NCI-H460 (cell line): ENCODE data around the gene TRAPPC4. TPM values are rescaled to one million over a fixed set of nuclear protein-coding genes. Genes with fewer than 3 reads are reported as not detected.
"Not testable (repeated sequence)": the region's sequence is repeated elsewhere in the genome, so short reads cannot be mapped to it uniquely, and the experiment has no call there.

Source experiments
- DNase-seq: peaks from one replicate; pipeline ENCODE4 v3.0.0-alpha.2; 2016; ENCODE audit warnings: low read depth; ENCODE audit errors: extremely low read depth
- total RNA-seq: library from RNA; depleted of rRNA; stranded (reverse); fragments of >200 nt; shearing (Covaris generic); gene quantifications from 2 replicates; pipeline ENCODE4 v1.2.3, GENCODE V29; 2014

Gene TRAPPC4
- total RNA-seq, 1 experiment from 2014 or later: 83.1 TPM

DNA sequence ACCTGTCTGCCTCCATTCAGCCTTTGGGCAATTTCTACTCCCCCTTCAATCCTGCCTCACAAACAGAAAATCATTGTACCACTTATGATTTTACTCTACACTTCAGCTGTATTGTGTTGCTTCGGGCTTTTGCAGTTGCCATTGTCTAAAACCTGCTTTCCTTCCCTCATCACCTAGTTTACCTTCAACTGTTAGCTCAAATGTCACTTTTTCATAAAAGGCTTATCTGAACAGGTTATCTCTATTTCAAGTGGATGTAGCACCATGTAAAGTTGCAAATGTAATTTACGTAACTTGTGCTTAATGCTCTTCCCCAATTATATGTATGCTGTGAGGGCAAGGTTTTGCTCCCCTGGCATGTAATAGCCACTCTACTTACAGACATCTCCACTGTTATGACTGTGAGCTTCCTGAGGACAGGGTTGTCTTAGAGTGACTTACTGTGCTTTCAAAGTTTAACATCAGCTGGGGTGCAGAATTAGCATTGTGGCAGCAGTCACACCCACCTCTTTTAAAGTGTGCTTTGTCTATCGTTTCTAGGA lies 5.9 kb upstream of the TRAPPC4 start:
- DNase-seq: no peak

DNA sequence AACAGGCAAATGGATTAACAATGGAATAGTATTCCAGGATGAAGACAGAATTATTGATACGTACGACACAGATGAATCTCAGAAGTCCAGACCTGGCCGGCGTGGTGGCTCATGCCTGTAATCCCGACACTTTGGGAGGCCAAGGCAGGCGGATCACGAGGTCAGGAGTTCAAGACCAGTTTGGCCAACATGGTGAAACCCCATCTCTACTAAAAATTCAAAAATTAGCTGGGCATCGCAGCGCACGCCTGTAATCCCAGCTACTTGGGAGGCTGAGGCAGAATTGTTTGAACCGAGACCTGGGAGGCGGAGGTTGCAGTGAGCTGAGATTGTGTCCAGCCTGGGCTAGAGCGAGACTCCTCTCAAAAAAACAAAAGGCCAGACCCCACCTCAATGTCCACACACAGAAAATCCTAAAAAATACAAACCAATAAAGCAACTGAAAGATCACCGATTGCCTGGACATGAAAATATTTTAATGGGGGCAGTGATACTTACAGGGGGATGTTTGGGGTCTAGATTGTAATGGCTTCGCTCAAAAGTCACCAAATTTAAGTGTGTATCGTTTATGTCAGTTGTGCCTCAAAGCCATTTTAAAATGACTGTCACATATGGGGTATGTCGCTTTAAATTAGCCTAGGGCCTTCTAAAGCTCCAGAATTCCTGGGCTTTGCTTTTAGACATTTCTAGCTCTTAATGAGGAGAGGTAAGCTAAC lies 4.2 kb upstream of the TRAPPC4 start:
- DNase-seq: no peak

DNA sequence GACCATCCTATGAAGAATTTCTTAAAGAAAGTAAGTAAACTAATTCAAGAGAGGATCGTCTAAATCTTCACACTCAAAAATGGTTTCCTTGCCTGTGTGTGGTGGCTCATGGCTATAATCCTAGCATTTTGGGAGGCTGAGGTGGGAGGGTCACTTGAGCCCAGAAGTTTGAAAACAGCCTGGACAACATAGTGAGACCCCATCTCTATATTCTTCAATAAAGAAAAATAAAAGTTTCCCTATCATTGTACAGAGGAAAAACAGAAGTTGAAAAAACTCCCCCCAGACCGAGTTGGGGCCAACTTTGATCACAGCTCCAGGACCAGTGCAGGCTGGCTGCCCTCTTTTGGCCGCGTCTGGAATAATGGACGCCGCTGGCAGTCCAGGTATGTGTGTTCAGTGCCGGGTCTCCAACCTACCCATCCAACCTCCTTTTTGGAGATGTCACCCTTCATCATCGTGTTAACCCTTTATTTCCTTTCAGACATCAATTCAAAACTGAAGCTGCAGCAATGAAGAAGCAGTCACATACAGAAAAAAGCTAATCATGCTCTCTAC lies 3.4 kb upstream of the TRAPPC4 start:
- DNase-seq: no peak

DNA sequence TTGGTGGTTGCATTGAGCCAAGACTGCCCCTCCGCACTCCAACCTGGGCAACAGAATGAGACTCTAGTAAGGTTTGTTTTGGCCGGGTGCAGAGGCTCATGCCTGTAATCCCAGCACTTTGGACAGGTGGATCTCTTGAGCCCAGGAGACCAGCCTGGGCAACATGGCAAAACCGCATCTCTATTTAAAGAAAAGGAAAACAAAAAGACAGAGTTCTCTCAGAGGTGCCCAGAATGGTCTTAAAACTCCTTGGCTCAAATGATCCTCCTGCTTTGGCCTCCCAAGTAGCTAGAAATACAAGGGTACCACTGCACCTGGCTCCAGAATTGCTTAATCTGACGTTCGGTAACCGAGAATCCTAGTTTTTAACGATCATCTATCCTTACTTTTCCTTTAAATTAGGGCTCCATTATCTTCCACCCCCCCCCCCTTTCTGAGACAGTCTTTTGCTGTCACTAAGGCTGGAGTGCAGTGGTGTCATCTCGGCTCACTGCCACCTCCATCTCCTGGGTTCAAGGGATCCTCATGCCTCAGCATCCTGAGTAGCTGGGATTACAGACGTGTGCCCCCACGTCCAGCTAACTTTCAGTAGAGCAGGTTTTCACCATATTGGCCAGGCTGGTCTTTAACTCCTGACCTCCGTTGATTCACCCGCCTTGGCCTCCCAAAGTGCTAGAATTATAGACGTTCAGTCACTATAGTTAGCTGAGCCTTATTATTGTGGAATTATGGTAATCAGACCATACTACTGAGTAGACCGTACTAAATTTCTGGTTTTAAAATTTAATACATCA lies 2.2 kb upstream of the TRAPPC4 start:
- DNase-seq: no peak

DNA sequence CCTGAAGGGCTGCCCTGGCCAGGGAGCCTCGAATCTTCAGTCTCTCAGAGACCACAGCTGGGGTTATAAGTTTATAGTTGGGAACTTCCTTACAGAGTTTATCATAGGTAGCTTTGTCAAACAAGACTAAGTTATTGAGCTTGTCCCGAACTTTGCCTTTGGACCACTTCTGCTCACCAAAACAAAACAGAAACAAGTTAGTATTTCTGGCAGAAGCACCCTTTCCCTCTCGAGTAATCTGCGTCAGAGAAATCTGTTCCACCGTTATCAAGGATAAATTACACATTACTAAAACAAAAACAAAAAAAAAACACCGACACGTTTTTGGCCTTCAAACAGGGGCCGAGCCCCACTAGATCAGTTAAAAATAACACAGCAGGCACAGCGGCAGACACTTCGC lies 1.2 kb upstream of the TRAPPC4 start:
- not testable (repeated sequence) for DNase-seq

DNA sequence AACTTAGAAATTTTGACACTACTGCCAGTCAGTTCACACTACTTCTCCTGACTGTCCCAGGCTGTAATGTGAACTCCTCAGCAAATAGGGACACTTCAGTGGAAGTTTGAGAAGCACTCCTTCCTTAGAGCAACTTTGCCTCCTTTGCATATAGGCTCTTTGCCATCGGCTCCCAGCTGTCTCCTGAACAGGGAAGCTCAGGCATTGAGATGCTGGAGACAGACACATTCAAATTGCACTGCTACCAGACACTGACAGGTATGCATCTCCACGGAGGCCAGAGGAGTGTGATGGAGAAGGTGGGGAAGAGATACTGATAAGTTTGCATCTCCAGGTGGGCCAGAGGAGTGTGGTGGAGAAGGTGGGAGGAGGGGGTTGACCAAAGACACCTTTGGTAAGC lies 1.4 kb downstream of the TRAPPC4 start:
- DNase-seq: no peak

DNA sequence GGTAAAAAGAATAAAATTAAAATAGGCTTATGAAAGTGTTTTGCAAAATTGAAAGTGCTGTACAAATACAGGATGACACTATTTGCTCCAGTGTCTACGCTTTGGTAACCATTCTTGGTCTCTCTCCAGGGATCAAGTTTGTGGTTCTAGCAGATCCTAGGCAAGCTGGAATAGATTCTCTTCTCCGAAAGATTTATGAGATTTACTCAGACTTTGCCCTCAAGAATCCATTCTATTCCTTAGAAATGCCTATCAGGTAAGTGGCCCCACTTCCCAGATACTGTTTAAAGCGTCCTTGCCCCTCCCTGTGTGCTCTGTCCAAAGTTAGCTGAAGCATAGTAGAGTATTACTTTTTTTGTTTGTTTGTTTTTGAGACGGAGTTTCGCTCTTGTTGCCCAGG lies 3.1 kb downstream of the TRAPPC4 start:
- DNase-seq: no peak

DNA sequence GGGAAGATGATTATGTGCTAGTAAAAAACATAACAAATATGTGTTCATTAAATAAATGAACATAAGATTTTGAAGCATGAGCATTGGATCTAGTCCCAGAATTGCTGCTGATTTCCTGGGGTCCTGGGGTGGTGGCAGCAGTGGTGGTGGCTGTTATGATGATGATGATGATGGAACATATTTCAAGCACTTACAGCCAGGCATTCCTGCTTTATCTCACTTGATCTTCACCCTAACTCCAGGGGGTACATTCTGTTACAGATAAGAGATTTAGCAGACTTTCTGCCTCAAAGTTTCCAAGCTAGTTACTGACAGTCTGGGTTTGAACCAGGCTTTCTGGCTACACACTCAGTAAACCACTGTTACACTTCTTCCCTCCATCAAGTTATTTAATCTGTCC lies 5.2 kb downstream of the TRAPPC4 start:
- DNase-seq: no peak

DNA sequence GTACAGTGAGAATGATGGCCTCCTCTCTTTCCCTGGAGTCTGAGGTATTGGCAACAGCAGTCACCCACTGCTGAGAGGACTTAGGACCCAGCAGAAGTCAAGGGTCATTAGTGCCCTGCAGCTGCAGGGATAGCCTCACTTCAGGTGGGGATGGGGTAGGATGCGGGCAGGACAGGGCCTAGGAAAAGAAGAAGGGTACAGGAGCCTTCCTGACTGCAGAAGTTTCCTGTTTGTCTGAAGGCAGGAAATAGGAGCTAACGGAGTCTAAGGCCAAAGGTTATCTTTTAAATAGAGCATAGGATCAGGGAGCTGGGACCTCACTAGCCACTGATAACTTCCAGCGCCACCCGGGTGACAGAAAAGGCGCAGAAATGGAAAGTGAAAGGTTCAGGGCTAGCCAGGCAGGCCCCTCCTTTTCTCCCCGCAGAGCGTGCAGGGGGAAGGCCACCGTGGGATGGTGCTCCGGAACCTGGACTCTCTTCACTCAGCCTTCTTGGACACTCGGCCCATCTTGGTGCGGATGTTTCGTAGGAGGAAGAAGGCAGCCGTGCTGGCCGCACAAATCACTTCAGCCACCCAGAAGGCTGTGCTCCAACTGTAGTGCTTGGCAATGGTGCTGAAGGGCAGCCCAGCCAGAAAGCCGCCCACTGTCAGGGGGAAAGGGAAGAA lies 6.0 kb downstream of the TRAPPC4 start:
- DNase-seq: no peak

DNA sequence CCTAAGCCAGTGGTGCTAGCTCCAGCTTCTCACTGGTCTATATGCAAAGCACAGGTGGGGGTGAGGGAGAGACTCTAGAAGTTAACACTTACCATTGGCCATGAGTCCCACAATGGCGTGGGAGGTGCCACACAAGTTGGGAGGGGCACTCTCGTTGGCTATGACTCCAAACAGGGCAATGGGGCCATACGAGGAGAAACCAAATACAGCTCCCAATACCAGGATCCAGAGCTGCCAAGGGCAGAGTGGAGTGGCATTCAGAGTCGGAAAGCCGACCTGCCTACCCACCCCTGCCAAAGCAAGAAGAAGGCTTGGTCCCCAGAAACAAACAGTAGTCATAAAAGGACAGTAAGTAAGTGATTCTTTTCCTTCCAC lies 6.5 kb downstream of the TRAPPC4 start:
- DNase-seq: no peak

DNA sequence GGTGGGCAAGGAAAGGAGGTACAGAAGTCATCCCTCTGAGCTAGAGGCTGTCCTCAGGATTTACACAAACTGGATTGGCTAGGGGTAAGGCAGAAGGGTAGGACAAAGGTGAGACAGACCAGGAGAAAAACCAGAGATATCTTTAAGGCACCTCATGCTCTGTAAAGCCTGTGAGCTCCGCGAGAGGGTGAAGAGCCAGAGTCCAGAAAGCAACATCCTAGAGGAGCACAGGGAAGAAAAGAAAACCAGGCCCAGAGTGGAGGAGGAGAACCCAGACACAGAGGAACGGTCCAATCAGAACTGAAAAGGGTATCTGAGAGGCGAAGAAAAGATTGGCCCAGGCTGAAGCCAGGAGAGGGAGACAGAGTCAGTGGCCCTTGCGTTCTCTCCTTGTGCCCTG lies 7.0 kb downstream of the TRAPPC4 start:
- DNase-seq: no peak

DNA sequence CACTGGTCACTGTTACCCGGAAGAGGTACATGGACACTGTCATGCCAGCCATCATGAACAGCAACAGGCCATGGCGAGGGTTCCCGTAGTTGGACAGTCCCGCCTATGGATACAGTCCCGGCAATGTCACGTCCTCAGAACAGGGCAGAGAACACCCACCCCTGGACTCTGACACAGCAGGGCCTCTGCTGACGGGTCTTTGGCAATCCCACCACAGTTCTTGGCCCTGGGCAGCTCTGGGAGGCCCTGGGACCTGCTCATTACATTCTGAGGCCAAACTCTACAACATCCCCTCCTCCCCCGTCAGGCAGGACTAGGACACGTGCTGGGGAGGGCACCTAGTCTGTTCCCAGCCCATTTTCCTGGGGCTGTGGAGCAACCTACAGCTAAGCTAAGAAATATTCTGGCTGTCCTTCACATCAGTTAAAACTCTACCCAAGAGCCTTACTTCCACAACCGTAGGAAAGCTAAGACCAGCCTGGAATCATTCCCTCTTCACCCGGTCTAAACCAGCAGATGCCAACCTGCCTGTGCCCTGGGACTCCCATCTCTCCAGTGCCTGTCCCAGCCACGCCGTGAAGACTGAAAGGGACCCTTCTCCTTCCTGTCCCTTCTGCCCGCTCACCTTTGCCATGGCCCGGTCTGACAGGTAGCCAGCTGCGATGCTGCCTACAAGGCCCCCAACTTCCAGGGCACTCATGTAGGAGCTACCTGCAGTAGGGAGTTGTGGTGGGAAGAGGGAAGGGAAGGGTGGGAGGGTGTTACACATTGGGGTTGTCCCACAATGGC lies 7.6 kb downstream of the TRAPPC4 start:
- no peak for DNase-seq

DNA sequence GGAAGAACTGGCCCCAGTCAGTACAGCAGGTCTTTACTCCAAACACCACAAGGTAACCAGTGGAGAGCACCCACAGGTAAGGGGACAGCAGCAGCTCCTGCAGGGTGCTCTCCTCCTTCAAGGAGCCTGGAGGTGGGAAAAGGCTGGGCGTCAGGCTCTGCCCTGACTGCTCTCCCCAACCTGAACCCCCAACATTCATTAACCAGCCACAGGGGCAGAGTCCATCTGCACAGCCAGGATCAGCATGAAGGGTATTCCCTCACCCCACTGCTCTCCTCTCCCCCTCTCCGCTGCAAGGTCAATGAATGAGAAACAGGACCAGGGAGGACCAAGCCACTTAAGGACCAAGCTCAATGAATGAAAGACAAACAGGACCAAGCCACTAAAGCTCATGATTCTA lies 8.4 kb downstream of the TRAPPC4 start:
- no peak for DNase-seq

DNA sequence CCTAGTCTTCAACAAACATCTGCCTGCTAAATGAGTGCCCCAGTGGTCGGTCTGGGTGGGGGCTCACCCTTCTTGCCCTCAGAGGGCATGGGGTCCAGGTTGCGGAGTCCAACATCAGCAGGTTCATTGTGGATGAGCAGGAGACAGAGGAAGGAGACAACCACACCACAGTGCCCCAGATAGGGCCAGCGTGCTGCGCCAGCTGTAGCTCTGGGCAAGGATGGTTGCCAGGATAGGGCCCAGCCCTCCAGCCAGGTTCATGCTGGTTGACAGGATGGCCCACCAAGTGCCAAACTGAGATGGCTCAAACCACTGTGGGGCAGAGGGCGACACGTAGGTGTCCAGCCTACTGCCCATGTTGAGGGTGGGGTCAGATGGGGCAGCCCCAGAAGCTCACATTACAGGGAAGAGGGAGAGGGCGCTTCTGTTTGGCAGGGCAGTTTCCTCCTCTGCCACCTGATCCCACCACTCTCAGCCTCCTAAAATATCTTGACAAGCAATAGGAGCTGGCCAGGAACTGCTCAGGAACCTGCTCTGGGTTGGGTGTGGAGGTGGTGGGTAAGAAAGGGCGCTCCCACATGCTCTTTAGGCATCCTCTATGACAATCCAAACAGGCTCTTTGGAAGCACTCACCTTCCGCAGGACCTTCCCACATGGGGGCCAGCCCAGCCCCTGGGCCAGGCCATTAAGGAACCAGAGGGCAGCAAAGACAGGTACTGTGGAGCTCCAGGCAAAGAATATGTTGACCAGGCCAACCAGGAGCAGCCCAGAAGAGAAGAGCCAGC lies 9.2 kb downstream of the TRAPPC4 start:
- no peak for DNase-seq

DNA sequence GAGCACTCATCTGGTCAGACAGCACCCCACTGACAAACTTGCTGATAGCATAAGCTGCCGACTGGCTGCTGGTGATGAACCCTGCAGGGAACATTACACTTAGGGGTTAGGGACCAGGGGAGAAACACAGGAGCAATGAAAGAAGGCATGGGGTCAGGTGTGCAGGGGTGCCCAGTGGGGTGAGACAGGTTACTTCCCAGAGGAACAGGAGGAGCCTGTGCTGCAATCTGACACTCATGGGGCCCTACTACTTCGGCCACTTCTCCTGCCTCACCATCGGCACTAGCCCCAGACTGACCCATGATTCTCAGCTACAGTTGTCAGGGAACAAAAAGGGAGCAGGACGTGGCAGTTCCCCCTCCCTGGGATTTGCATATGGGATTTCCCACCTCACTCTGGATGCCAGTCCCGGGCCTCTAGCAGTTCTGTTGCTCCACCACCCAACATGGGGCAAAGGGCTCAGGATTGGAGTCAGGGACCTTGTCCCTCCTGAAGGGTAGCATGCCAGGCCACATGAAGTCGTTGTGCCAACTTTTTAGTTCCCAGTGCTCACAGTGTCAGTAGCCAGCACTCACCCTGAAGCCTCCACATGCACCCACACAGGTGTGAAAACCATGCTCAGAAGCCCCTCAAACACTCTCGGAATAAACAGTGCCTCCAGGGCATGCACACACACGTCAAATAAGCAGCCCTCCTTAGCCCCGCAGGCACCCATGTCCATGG lies 9.9 kb downstream of the TRAPPC4 start:
- no peak for DNase-seq

DNA sequence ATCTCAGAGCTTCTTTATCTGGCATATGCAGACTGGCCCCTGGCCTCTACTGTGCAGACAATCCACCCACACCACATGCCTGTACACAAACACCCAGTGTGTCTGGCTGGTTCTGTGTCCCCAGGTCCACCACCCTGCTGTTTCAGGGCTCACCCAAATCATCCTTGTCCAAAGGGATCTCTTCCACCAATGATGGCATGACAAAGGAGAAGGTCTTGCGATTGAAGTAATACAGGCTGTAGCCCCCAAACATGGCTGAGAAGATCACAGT lies 10.4 kb downstream of the TRAPPC4 start:
- no peak for DNase-seq

DNA sequence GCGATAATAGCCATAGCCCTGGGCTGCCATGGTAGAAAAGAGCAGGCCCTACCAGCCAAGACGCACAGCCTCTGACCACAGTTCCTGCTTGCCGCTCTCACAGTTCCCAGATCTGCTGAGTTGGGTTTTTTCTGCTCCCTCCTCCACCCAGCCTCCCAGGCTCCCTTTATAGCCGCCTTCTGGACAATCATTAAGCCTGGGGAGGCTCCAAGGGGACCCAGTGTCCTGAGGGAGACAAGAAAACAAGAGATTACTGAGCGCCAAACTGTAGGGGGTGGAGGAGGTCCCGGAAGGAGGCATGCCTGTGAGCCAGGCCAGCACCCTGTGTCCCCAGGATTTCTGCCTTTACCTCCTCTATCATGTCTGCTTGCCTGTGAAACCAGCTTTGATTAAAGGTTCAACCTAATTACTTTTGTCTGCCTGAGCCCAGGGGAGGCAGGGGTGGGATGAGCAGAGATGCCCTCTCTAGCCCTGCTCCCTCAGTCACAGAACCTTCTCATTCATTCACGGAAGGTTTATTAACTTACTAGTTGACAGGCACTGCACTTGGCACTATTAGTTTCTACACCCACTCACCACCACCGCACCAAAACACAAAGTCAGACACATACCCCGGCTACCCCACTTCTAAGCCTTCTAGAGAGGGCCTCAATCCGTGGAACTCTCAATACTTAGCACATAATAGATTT lies 10.9 kb downstream of the TRAPPC4 start:
- DNase-seq: no peak

DNA sequence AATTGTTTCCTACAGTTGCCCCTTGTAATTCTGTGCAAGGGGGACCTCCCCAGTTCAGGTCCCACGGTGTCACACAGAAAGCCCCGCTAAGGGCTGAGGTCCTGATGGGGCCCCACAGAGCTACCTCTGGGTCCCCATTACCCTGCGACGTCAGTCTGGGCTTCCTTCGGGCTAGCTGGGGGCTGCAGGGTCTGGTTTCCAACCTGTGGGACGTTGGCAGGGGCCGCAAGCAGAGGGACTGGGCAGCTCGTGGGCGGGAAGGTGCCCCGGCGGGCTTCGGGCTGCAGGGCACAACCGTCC lies 11.4 kb downstream of the TRAPPC4 start:
- no peak for DNase-seq
